Colonic mucosa (tissue), 4 donors: ENCODE data around the gene P2RY6. TPM values are rescaled to one million over a fixed set of nuclear protein-coding genes. Genes with fewer than 3 reads are reported as not detected.

Experiments used
- DNase-seq: peaks from one replicate; pipeline ENCODE4 v3.0.0-alpha.2; 2020
- H3K27ac ChIP-seq: fragments of 200-600 bp; one replicate; pipeline ENCODE4 v1.8.0; 2021
- H3K27me3 ChIP-seq: fragments of 200-600 bp; one replicate; pipeline ENCODE4 v1.8.0; 2021
- H3K36me3 ChIP-seq: fragments of 200-600 bp; one replicate; pipeline ENCODE4 v1.8.0; 2021
- H3K4me1 ChIP-seq: fragments of 200-600 bp; one replicate; pipeline ENCODE4 v1.8.0; 2021; ENCODE audit warnings: mild to moderate bottlenecking
- H3K4me3 ChIP-seq: fragments of 200-600 bp; one replicate; pipeline ENCODE4 v1.8.0; 2021
- H3K9ac ChIP-seq, 2 donors: one replicate each; pipeline ENCODE4 v1.7.0; 2013; ENCODE audit warnings: control low read depth in 2 of 2, low read depth in 2 of 2, low read length in 2 of 2
- H3K9me3 ChIP-seq: fragments of 200-600 bp; one replicate; pipeline ENCODE4 v1.8.0; 2021
- CTCF ChIP-seq: fragments of 200-600 bp; IDR thresholded peaks from one replicate; pipeline ENCODE4 v1.8.0; 2022; ENCODE audit warnings: antibody characterized with exemption, mild to moderate bottlenecking
- intact Hi-C: fragments of 100-400 bp; cut with DNase I; formaldehyde crosslinking; loops from one replicate; pipeline ENCODE4 v1.14.1; 2022
- total RNA-seq, 2 donors: library from RNA; stranded (reverse); fragmentation: NEBNext Ultra II Directional in 1 of 2; extraction: Animal tissue kit (Norgen Biotek cat#: 25700) in 1 of 2; gene quantifications; one replicate each; pipeline ENCODE4 v1.2.1, GENCODE V29; 2021
- donor health status: healthy.
- donor health status: DM: no; HTN: no; CAD: no.
- donor health status: DM: no; HTN: no; CAD: no.

Gene P2RY6
- total RNA-seq, 2 donors from 2014 or later = 0.91 to 1.4 TPM

- DNase-seq = no peak
- Histone ChIP-seq H3K9ac (peak overlapping the region in 1 of 2 donors; percentile 24), H3K27me3 (no peaks in the 10 kb centered on the region), H3K27ac (no peak overlapping the region), H3K4me3 (no peak overlapping the region), H3K4me1 (no peaks in the 10 kb centered on the region), H3K36me3 (no peaks in the 10 kb centered on the region), H3K9me3 (no peaks in the 10 kb centered on the region)
- intact Hi-C loops = no loop called here
- no peak for TF ChIP-seq CTCF
These were observed 46.4 kb downstream of the P2RY6 start for GRCh38 chr11:73318501-73319011.

- no peaks in the 10 kb centered on the region for H3K36me3 ChIP-seq
- H3K4me3 ChIP-seq = no peak overlapping the region
- H3K4me1 ChIP-seq = no peaks in the 10 kb centered on the region
- H3K27ac ChIP-seq = peak overlapping the region; percentile 47
- intact Hi-C loops = no loop called here
- H3K9ac ChIP-seq = peak overlapping the region; percentile 24 to 27
- DNase-seq = no peak
- H3K27me3 ChIP-seq = no peaks in the 10 kb centered on the region
- TF ChIP-seq CTCF = no peak
- H3K9me3 ChIP-seq = no peaks in the 10 kb centered on the region
These were observed 48.8 kb downstream of the P2RY6 start for GRCh38 chr11:73320763-73321603.

GRCh38 chr11:73321604-73322381 lies 49.7 kb downstream of the P2RY6 start:
- no peak for TF ChIP-seq CTCF
- H3K27ac ChIP-seq = peak overlapping the region; percentile 47
- DNase-seq = no peak
- H3K36me3 ChIP-seq = no peaks in the 10 kb centered on the region
- no peaks in the 10 kb centered on the region for H3K9me3 ChIP-seq
- intact Hi-C loops = no loop called here
- H3K4me1 ChIP-seq = no peaks in the 10 kb centered on the region
- no peak overlapping the region for H3K4me3 ChIP-seq
- no peaks in the 10 kb centered on the region for H3K27me3 ChIP-seq
- peak overlapping the region; percentile 27 to 60 for H3K9ac ChIP-seq

- Histone ChIP-seq H3K27ac (peak overlapping the region; percentile 47), H3K9me3 (no peaks in the 10 kb centered on the region), H3K4me1 (no peaks in the 10 kb centered on the region), H3K4me3 (no peak overlapping the region), H3K36me3 (no peaks in the 10 kb centered on the region), H3K27me3 (no peaks in the 10 kb centered on the region), H3K9ac (peak overlapping the region in 1 of 2 donors; percentile 28)
- intact Hi-C loops = no loop called here
- TF ChIP-seq CTCF = no peak
- no peak for DNase-seq
These were observed 50.5 kb downstream of the P2RY6 start for GRCh38 chr11:73322382-73323306.

- Histone ChIP-seq H3K36me3 (no peaks in the 10 kb centered on the region), H3K9me3 (no peaks in the 10 kb centered on the region), H3K4me3 (no peak overlapping the region), H3K27ac (peak overlapping the region; percentile 47), H3K9ac (peak overlapping the region; percentile 47 to 49), H3K27me3 (no peaks in the 10 kb centered on the region), H3K4me1 (no peaks in the 10 kb centered on the region)
- DNase-seq = peak; percentile 59
- TF ChIP-seq CTCF = no peak
- intact Hi-C loops = no loop called here
These were observed 51.3 kb downstream of the P2RY6 start for GRCh38 chr11:73323464-73323863.
